Measurements from ENCODE around the gene C9.

C9 gene

GRCh38 chr5:39360471-39361111 lies 3.7 kb downstream of the C9 start:
- TF ChIP-seq EZH2 (IDR thresholded peaks at IDR 0.05; ENCODE audit: borderline replicate concordance, low read depth, low read length, severe bottlenecking) (no peak), CTCF (IDR thresholded peaks at IDR 0.05; ENCODE audit: borderline replicate concordance, extremely low read depth, low read length, poor library complexity, severe bottlenecking) (no peak)
- Histone ChIP-seq H3K9me3 (ENCODE audit: insufficient read depth, low read length, severe bottlenecking) (no peaks in the 10 kb centered on the region), H3K4me1 (ENCODE audit: insufficient read depth, low read length) (no peaks in the 10 kb centered on the region), H2AFZ (ENCODE audit: low read depth, low read length) (no peak overlapping the region), H4K20me1 (ENCODE audit: insufficient read depth, low read length) (no peaks in the 10 kb centered on the region), H3K4me2 (ENCODE audit: insufficient read depth, low read length) (no peak overlapping the region), H3K36me3 (ENCODE audit: insufficient read depth, low read length) (no peaks in the 10 kb centered on the region), H3K79me2 (ENCODE audit: insufficient read depth, low read length) (no peaks in the 10 kb centered on the region), H3K9ac (ENCODE audit: low read depth, low read length) (no peak overlapping the region), H3K27me3 (ENCODE audit: insufficient read depth, low read length, poor library complexity) (no peaks in the 10 kb centered on the region), H3K4me3 (ENCODE audit: low read depth in 1 of 2, low read length in 2 of 2) (no peak overlapping the region), H3K27ac (ENCODE audit: low read length) (no peak overlapping the region)
- DNase-seq, result no peak
- no peak for ATAC-seq (ENCODE audit: insufficient read depth, low read depth)

DNA sequence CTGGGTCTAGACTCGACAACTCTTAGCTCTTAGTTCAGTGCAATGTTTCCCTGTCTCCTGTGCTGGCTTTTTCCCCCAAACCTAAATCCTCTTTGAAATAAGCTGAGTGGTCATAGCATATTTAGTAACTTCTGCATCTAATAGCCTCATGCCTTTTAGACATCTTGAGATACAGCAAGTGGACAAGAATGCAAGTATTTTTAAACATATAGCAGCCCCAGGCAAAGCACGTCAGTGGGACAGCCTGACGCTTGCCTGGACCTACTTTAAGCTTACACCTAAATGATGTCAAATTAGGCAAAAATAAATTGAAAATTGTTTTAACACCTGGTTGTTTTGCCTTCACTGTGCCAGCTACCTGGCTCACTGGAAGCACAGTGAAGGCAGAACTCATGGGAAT lies 8.0 kb downstream of the C9 start:
- H3K27me3 ChIP-seq (ENCODE audit: insufficient read depth, low read length, poor library complexity), result no peaks in the 10 kb centered on the region
- H3K36me3 ChIP-seq (ENCODE audit: insufficient read depth, low read length), result no peaks in the 10 kb centered on the region
- H2AFZ ChIP-seq (ENCODE audit: low read depth, low read length), result no peak overlapping the region
- no peaks in the 10 kb centered on the region for H4K20me1 ChIP-seq (ENCODE audit: insufficient read depth, low read length)
- TF ChIP-seq CTCF (IDR thresholded peaks at IDR 0.05; ENCODE audit: borderline replicate concordance, extremely low read depth, low read length, poor library complexity, severe bottlenecking), result no peak
- TF ChIP-seq EZH2 (IDR thresholded peaks at IDR 0.05; ENCODE audit: borderline replicate concordance, low read depth, low read length, severe bottlenecking), result no peak
- H3K9me3 ChIP-seq (ENCODE audit: insufficient read depth, low read length, severe bottlenecking), result no peaks in the 10 kb centered on the region
- no peaks in the 10 kb centered on the region for H3K79me2 ChIP-seq (ENCODE audit: insufficient read depth, low read length)
- no peak overlapping the region for H3K4me3 ChIP-seq (ENCODE audit: low read depth in 1 of 2, low read length in 2 of 2)
- DNase-seq, result no peak
- ATAC-seq (ENCODE audit: insufficient read depth, low read depth), result no peak
- H3K4me2 ChIP-seq (ENCODE audit: insufficient read depth, low read length), result no peak overlapping the region
- no peak overlapping the region for H3K27ac ChIP-seq (ENCODE audit: low read length)
- no peak overlapping the region for H3K9ac ChIP-seq (ENCODE audit: low read depth, low read length)
- H3K4me1 ChIP-seq (ENCODE audit: insufficient read depth, low read length), result no peaks in the 10 kb centered on the region

DNA sequence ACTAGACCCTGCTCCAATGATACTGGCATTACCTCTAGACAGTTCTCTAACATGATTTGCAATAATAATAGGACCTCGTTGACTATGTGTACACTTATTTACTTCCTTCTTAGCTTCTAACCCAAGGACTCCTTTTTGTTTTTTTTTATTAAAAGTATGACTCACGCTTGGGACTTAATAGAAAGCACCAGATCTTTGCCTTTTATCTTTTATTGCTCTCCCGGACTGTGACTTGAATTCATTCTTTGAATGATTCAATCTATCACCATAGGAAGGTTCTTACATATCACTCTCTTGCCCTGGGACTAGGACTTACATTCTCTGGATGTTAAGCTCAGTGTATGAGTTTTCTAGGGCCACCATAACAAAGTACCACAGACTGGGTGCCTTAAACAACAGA lies 9.0 kb downstream of the C9 start:
- DNase-seq (no peak), ATAC-seq (ENCODE audit: insufficient read depth, low read depth) (no peak)

More for the DNA sequence above, 9.0 kb downstream of the C9 start:
- no peak overlapping the region for H3K27ac ChIP-seq (ENCODE audit: low read length)
- no peak overlapping the region for H3K4me2 ChIP-seq (ENCODE audit: insufficient read depth, low read length)
- no peak overlapping the region for H3K4me3 ChIP-seq (ENCODE audit: low read depth in 1 of 2, low read length in 2 of 2)
- no peaks in the 10 kb centered on the region for H3K36me3 ChIP-seq (ENCODE audit: insufficient read depth, low read length)
- no peaks in the 10 kb centered on the region for H4K20me1 ChIP-seq (ENCODE audit: insufficient read depth, low read length)
- H3K27me3 ChIP-seq (ENCODE audit: insufficient read depth, low read length, poor library complexity), result no peaks in the 10 kb centered on the region
- no peaks in the 10 kb centered on the region for H3K79me2 ChIP-seq (ENCODE audit: insufficient read depth, low read length)
- H3K9me3 ChIP-seq (ENCODE audit: insufficient read depth, low read length, severe bottlenecking), result no peaks in the 10 kb centered on the region
- H2AFZ ChIP-seq (ENCODE audit: low read depth, low read length), result no peak overlapping the region
- H3K4me1 ChIP-seq (ENCODE audit: insufficient read depth, low read length), result no peaks in the 10 kb centered on the region
- no peak for TF ChIP-seq CTCF (IDR thresholded peaks at IDR 0.05; ENCODE audit: borderline replicate concordance, extremely low read depth, low read length, poor library complexity, severe bottlenecking)
- no peak for TF ChIP-seq EZH2 (IDR thresholded peaks at IDR 0.05; ENCODE audit: borderline replicate concordance, low read depth, low read length, severe bottlenecking)
- H3K9ac ChIP-seq (ENCODE audit: low read depth, low read length), result no peak overlapping the region
